Measurements from ENCODE around the gene TGFBI.
"Not testable (repeated sequence)": the region's sequence is repeated elsewhere in the genome, so short reads cannot be mapped to it uniquely, and the experiment has no call there.

Gene TGFBI

GRCh38 chr5:136042665-136043121 lies 13.9 kb downstream of the TGFBI start:
- Histone ChIP-seq H3K9ac (ENCODE audit: low read depth in 1 of 2, low read length in 2 of 2) (no peak overlapping the region), H3K9me3 (ENCODE audit: control insufficient read depth in 1 of 2, low read length in 2 of 2) (no peaks in the 10 kb centered on the region), H3K27me3 (ENCODE audit: control insufficient read depth in 1 of 2, insufficient read depth in 2 of 2, low read length in 2 of 2) (no peaks in the 10 kb centered on the region), H3K4me3 (ENCODE audit: low read depth in 1 of 2, low read length in 2 of 2) (no peak overlapping the region), H3K27ac (ENCODE audit: low read depth, low read length) (no peak overlapping the region), H3K36me3 (ENCODE audit: control insufficient read depth in 1 of 2, insufficient read depth in 2 of 2, low read length in 2 of 2) (peaks cover 0 to 7% of the 10 kb centered on the region in 2 donors), H3K4me1 (ENCODE audit: control insufficient read depth in 1 of 2, insufficient read depth in 2 of 2, low read length in 2 of 2) (peaks cover 2 to 5% of the 10 kb centered on the region in 2 donors)

- Histone ChIP-seq H3K4me3 (ENCODE audit: low read depth in 1 of 2, low read length in 2 of 2) (no peak overlapping the region), H3K4me1 (ENCODE audit: control insufficient read depth in 1 of 2, insufficient read depth in 2 of 2, low read length in 2 of 2) (peaks cover 0 to 4% of the 10 kb centered on the region in 2 donors), H3K36me3 (ENCODE audit: control insufficient read depth in 1 of 2, insufficient read depth in 2 of 2, low read length in 2 of 2) (peaks cover 0 to 7% of the 10 kb centered on the region in 2 donors), H3K27me3 (ENCODE audit: control insufficient read depth in 1 of 2, insufficient read depth in 2 of 2, low read length in 2 of 2) (no peaks in the 10 kb centered on the region), H3K9me3 (ENCODE audit: control insufficient read depth in 1 of 2, low read length in 2 of 2) (no peaks in the 10 kb centered on the region), H3K9ac (ENCODE audit: low read depth in 1 of 2, low read length in 2 of 2) (no peak overlapping the region), H3K27ac (ENCODE audit: low read depth, low read length) (no peak overlapping the region)
Observed at GRCh38 chr5:136043551-136043950, 14.8 kb downstream of the TGFBI start.

- peaks cover 0 to 7% of the 10 kb centered on the region in 2 donors for H3K36me3 ChIP-seq (ENCODE audit: control insufficient read depth in 1 of 2, insufficient read depth in 2 of 2, low read length in 2 of 2)
- no peaks in the 10 kb centered on the region for H3K9me3 ChIP-seq (ENCODE audit: control insufficient read depth in 1 of 2, low read length in 2 of 2)
- no peaks in the 10 kb centered on the region for H3K27me3 ChIP-seq (ENCODE audit: control insufficient read depth in 1 of 2, insufficient read depth in 2 of 2, low read length in 2 of 2)
- H3K4me1 ChIP-seq (ENCODE audit: control insufficient read depth in 1 of 2, insufficient read depth in 2 of 2, low read length in 2 of 2) = peaks cover 0 to 4% of the 10 kb centered on the region in 2 donors
- H3K9ac ChIP-seq (ENCODE audit: low read depth in 1 of 2, low read length in 2 of 2) = no peak overlapping the region
- H3K4me3 ChIP-seq (ENCODE audit: low read depth in 1 of 2, low read length in 2 of 2) = no peak overlapping the region
- H3K27ac ChIP-seq (ENCODE audit: low read depth, low read length) = no peak overlapping the region
Observed at GRCh38 chr5:136043968-136044610, 15.3 kb downstream of the TGFBI start.

GRCh38 chr5:136045026-136045425 lies 16.2 kb downstream of the TGFBI start:
- H3K9ac ChIP-seq (ENCODE audit: low read depth in 1 of 2, low read length in 2 of 2); H3K4me1 ChIP-seq (ENCODE audit: control insufficient read depth in 1 of 2, insufficient read depth in 2 of 2, low read length in 2 of 2); H3K27ac ChIP-seq (ENCODE audit: low read depth, low read length); H3K4me3 ChIP-seq (ENCODE audit: low read depth in 1 of 2, low read length in 2 of 2); H3K27me3 ChIP-seq (ENCODE audit: control insufficient read depth in 1 of 2, insufficient read depth in 2 of 2, low read length in 2 of 2); H3K9me3 ChIP-seq (ENCODE audit: control insufficient read depth in 1 of 2, low read length in 2 of 2): not testable (repeated sequence)
- H3K36me3 ChIP-seq (ENCODE audit: control insufficient read depth in 1 of 2, insufficient read depth in 2 of 2, low read length in 2 of 2) = peaks cover 0 to 11% of the 10 kb centered on the region in 2 donors

- Histone ChIP-seq H3K4me3 (ENCODE audit: low read depth in 1 of 2, low read length in 2 of 2) (no peak overlapping the region), H3K4me1 (ENCODE audit: control insufficient read depth in 1 of 2, insufficient read depth in 2 of 2, low read length in 2 of 2) (no peaks in the 10 kb centered on the region), H3K27me3 (ENCODE audit: control insufficient read depth in 1 of 2, insufficient read depth in 2 of 2, low read length in 2 of 2) (no peaks in the 10 kb centered on the region), H3K27ac (ENCODE audit: low read depth, low read length) (no peak overlapping the region), H3K9ac (ENCODE audit: low read depth in 1 of 2, low read length in 2 of 2) (no peak overlapping the region), H3K9me3 (ENCODE audit: control insufficient read depth in 1 of 2, low read length in 2 of 2) (no peaks in the 10 kb centered on the region), H3K36me3 (ENCODE audit: control insufficient read depth in 1 of 2, insufficient read depth in 2 of 2, low read length in 2 of 2) (peaks cover 0 to 11% of the 10 kb centered on the region in 2 donors)
Observed at GRCh38 chr5:136046246-136046645, 17.5 kb downstream of the TGFBI start.

GRCh38 chr5:136047858-136048257 lies 19.1 kb downstream of the TGFBI start:
- Histone ChIP-seq H3K4me1 (ENCODE audit: control insufficient read depth in 1 of 2, insufficient read depth in 2 of 2, low read length in 2 of 2) (no peaks in the 10 kb centered on the region), H3K27ac (ENCODE audit: low read depth, low read length) (no peak overlapping the region), H3K9me3 (ENCODE audit: control insufficient read depth in 1 of 2, low read length in 2 of 2) (no peaks in the 10 kb centered on the region), H3K4me3 (ENCODE audit: low read depth in 1 of 2, low read length in 2 of 2) (no peak overlapping the region), H3K9ac (ENCODE audit: low read depth in 1 of 2, low read length in 2 of 2) (no peak overlapping the region), H3K27me3 (ENCODE audit: control insufficient read depth in 1 of 2, insufficient read depth in 2 of 2, low read length in 2 of 2) (no peaks in the 10 kb centered on the region), H3K36me3 (ENCODE audit: control insufficient read depth in 1 of 2, insufficient read depth in 2 of 2, low read length in 2 of 2) (peaks cover 0 to 11% of the 10 kb centered on the region in 2 donors)

- Histone ChIP-seq H3K36me3 (ENCODE audit: control insufficient read depth in 1 of 2, insufficient read depth in 2 of 2, low read length in 2 of 2) (peaks cover 0 to 8% of the 10 kb centered on the region in 2 donors), H3K27ac (ENCODE audit: low read depth, low read length) (no peak overlapping the region), H3K9ac (ENCODE audit: low read depth in 1 of 2, low read length in 2 of 2) (no peak overlapping the region), H3K27me3 (ENCODE audit: control insufficient read depth in 1 of 2, insufficient read depth in 2 of 2, low read length in 2 of 2) (no peaks in the 10 kb centered on the region), H3K4me1 (ENCODE audit: control insufficient read depth in 1 of 2, insufficient read depth in 2 of 2, low read length in 2 of 2) (peaks cover 0 to 9% of the 10 kb centered on the region in 2 donors), H3K9me3 (ENCODE audit: control insufficient read depth in 1 of 2, low read length in 2 of 2) (no peaks in the 10 kb centered on the region), H3K4me3 (ENCODE audit: low read depth in 1 of 2, low read length in 2 of 2) (no peak overlapping the region)
Observed at GRCh38 chr5:136048966-136049365, 20.2 kb downstream of the TGFBI start.

GRCh38 chr5:136051486-136052220 lies 22.9 kb downstream of the TGFBI start:
- H3K4me1 ChIP-seq (ENCODE audit: control insufficient read depth in 1 of 2, insufficient read depth in 2 of 2, low read length in 2 of 2) = peaks cover under 1 to 16% of the 10 kb centered on the region in 2 donors
- no peak overlapping the region for H3K4me3 ChIP-seq (ENCODE audit: low read depth in 1 of 2, low read length in 2 of 2)
- H3K27ac ChIP-seq (ENCODE audit: low read depth, low read length) = no peak overlapping the region
- peaks cover 0 to 4% of the 10 kb centered on the region in 2 donors for H3K36me3 ChIP-seq (ENCODE audit: control insufficient read depth in 1 of 2, insufficient read depth in 2 of 2, low read length in 2 of 2)
- H3K9ac ChIP-seq (ENCODE audit: low read depth in 1 of 2, low read length in 2 of 2) = no peak overlapping the region
- no peaks in the 10 kb centered on the region for H3K27me3 ChIP-seq (ENCODE audit: control insufficient read depth in 1 of 2, insufficient read depth in 2 of 2, low read length in 2 of 2)
- no peaks in the 10 kb centered on the region for H3K9me3 ChIP-seq (ENCODE audit: control insufficient read depth in 1 of 2, low read length in 2 of 2)

GRCh38 chr5:136052692-136053335 lies 24.0 kb downstream of the TGFBI start:
- H3K27ac ChIP-seq (ENCODE audit: low read depth, low read length) = no peak overlapping the region
- no peak overlapping the region for H3K9ac ChIP-seq (ENCODE audit: low read depth in 1 of 2, low read length in 2 of 2)
- H3K36me3 ChIP-seq (ENCODE audit: control insufficient read depth in 1 of 2, insufficient read depth in 2 of 2, low read length in 2 of 2) = peaks cover 0 to 4% of the 10 kb centered on the region in 2 donors

More at GRCh38 chr5:136052692-136053335, 24.0 kb downstream of the TGFBI start:
- peaks cover 12 to 23% of the 10 kb centered on the region in 2 donors for H3K4me1 ChIP-seq (ENCODE audit: control insufficient read depth in 1 of 2, insufficient read depth in 2 of 2, low read length in 2 of 2)
- H3K27me3 ChIP-seq (ENCODE audit: control insufficient read depth in 1 of 2, insufficient read depth in 2 of 2, low read length in 2 of 2) = no peaks in the 10 kb centered on the region
- no peaks in the 10 kb centered on the region for H3K9me3 ChIP-seq (ENCODE audit: control insufficient read depth in 1 of 2, low read length in 2 of 2)
- H3K4me3 ChIP-seq (ENCODE audit: low read depth in 1 of 2, low read length in 2 of 2) = no peak overlapping the region
